IPS-18a (cell line): ENCODE data around the gene ZNF783.
A peak's percentile ranks its signal among the peaks of the same experiment; 100 is the strongest.

Experiments
- H3K27ac ChIP-seq: one replicate; pipeline ENCODE4 v1.5.1; 2013; ENCODE audit warnings: low read length
- H3K27me3 ChIP-seq: one replicate; pipeline ENCODE4 v1.6.1; 2013; ENCODE audit warnings: mild to moderate bottlenecking, low read length; ENCODE audit not compliant: control insufficient read depth, insufficient read depth
- H3K36me3 ChIP-seq: one replicate; pipeline ENCODE4 v1.6.1; 2013; ENCODE audit warnings: low read depth, low read length; ENCODE audit not compliant: control insufficient read depth
- H3K4me1 ChIP-seq: one replicate; pipeline ENCODE4 v1.6.1; 2013; ENCODE audit warnings: low read depth, low read length; ENCODE audit not compliant: control insufficient read depth
- H3K4me3 ChIP-seq: one replicate; pipeline ENCODE4 v1.5.1; 2013; ENCODE audit warnings: low read length
- H3K9ac ChIP-seq: one replicate; pipeline ENCODE4 v1.6.1; 2013; ENCODE audit warnings: mild to moderate bottlenecking, low read length, moderate library complexity
- H3K9me3 ChIP-seq: one replicate; pipeline ENCODE4 v1.6.1; 2013; ENCODE audit warnings: low read depth, low read length; ENCODE audit not compliant: control insufficient read depth

The ZNF783 gene

GRCh38 chr7:149261829-149262617, at the start of gene ZNF783:
Gene ZNF783 (plus strand): TSS chr7:149262196. CDS start chr7:149262334, 138 bp downstream.
- peaks cover 12% of the 10 kb centered on the region for H3K27me3 ChIP-seq
- H3K4me1 ChIP-seq: no peaks in the 10 kb centered on the region
- peak within 1 kb of the TSS; percentile 63 for H3K9ac ChIP-seq
- peaks cover 14% of the 10 kb centered on the region for H3K36me3 ChIP-seq
- H3K4me3 ChIP-seq: peak within 1 kb of the TSS; percentile 69
- no peaks in the 10 kb centered on the region for H3K9me3 ChIP-seq
- H3K27ac ChIP-seq: no peak within 1 kb of the TSS

GRCh38 chr7:149214020-149214720, 47.8 kb upstream of the ZNF783 start:
- Histone ChIP-seq H3K4me1 (peaks cover 6% of the 10 kb centered on the region), H3K9me3 (no peaks in the 10 kb centered on the region), H3K36me3 (peaks cover 80% of the 10 kb centered on the region), H3K9ac (no peak overlapping the region), H3K27ac (no peak overlapping the region), H3K4me3 (no peak overlapping the region), H3K27me3 (no peaks in the 10 kb centered on the region)

- no peaks in the 10 kb centered on the region for H3K9me3 ChIP-seq
- no peaks in the 10 kb centered on the region for H3K27me3 ChIP-seq
- H3K36me3 ChIP-seq: peaks cover 64% of the 10 kb centered on the region
- H3K4me1 ChIP-seq: no peaks in the 10 kb centered on the region
- no peak overlapping the region for H3K4me3 ChIP-seq
- no peak overlapping the region for H3K27ac ChIP-seq
- H3K9ac ChIP-seq: no peak overlapping the region
Measured at GRCh38 chr7:149216402-149216801, 45.6 kb upstream of the ZNF783 start.

- peaks cover 56% of the 10 kb centered on the region for H3K36me3 ChIP-seq
- H3K27me3 ChIP-seq: no peaks in the 10 kb centered on the region
- no peak overlapping the region for H3K9ac ChIP-seq
- no peak overlapping the region for H3K27ac ChIP-seq
- no peak overlapping the region for H3K4me3 ChIP-seq
- H3K4me1 ChIP-seq: no peaks in the 10 kb centered on the region
- no peaks in the 10 kb centered on the region for H3K9me3 ChIP-seq
Measured at GRCh38 chr7:149217570-149217969, 44.4 kb upstream of the ZNF783 start.

DNA sequence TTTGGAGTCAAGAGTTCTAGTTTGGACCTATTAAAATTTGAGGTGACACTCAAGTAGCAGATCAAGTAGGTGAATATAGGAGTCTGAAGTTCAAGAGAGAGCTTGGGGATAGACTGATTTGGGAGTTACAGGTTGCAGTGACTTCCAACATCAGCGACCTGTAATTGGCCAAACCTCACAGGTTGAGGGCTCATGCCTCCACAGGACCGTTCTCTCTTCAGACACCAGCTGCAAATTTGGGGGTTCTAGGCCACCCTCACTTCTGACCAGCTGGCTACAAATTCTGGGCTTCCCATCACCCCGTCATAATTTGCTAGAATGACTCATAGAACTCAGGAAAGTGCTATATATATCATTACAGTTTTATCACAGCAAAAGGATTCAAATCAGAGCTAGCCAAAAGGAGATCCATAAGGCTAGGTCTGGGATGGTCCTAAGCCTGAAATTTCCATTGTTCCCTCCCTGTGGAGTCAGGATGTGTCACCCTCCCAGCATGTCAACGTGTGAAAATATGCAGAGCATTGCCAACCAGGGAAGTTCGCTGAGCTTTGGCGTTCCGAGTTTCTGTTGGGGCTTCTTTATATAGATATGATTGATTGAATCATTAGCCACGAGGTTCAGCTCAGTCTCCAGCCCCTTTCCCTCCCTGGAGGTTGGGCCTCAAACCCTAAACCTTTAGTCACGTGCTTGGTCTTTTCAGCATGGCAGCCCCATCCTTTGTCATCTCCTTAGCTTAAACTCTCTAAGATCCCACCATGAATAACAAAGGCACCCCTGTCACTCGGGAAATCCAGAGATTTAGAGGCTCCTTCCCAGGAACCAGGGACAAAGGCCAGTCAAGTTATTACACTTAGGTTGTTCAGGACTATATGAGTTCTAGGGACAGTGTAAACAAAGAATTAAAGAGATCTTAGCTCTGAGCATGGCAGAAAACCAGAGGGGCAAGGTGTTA, 43.3 kb upstream of the ZNF783 start:
- Histone ChIP-seq H3K4me3 (no peak overlapping the region), H3K27me3 (no peaks in the 10 kb centered on the region), H3K4me1 (no peaks in the 10 kb centered on the region), H3K9ac (no peak overlapping the region), H3K36me3 (peaks cover 44% of the 10 kb centered on the region), H3K27ac (no peak overlapping the region), H3K9me3 (no peaks in the 10 kb centered on the region)

DNA sequence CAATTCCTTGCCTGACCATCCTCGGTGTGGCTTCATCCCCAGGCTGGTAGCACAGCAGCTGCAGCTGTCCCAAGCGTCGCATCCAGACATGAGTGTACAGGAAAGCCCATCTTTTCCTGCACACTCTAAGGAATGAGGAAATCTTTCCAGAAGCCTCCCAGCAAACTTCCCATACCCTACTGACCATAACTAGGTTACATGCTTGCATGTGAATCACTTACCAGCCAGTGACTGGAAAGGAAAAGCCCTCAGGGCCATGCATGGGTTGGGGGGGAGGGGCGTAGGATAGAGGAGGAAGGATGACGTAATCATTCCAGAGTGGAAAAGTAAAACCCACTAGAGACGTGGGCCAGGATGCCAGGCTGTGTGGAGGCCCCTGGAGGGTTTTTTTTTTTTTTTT, 41.5 kb upstream of the ZNF783 start:
- H3K27ac ChIP-seq: no peak overlapping the region
- no peak overlapping the region for H3K4me3 ChIP-seq
- H3K27me3 ChIP-seq: no peaks in the 10 kb centered on the region
- H3K9me3 ChIP-seq: no peaks in the 10 kb centered on the region
- H3K36me3 ChIP-seq: peaks cover 38% of the 10 kb centered on the region
- no peak overlapping the region for H3K9ac ChIP-seq
- no peaks in the 10 kb centered on the region for H3K4me1 ChIP-seq

DNA sequence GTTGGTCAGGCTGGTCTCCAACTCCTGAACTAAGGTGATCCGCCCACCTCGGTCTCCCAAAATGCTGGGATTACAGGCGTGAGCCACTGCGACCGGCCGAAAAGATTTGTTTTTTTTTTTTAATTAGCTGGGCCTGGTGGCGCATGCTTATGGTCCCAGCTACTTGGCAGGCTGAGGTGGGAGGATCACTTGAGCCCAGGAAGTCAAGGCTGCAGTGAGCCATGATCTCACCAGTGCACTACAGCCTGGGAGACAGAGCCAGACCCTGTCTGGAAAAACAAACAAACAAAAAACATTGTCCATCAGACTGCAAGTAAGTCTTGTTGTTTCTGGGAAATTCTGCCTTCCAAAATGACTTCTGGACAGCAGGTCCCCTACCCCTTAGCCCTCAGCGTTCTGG, 38.8 kb upstream of the ZNF783 start:
- Histone ChIP-seq H3K4me1 (no peaks in the 10 kb centered on the region), H3K27ac (no peak overlapping the region), H3K4me3 (no peak overlapping the region), H3K36me3 (peaks cover 24% of the 10 kb centered on the region), H3K9me3 (no peaks in the 10 kb centered on the region), H3K27me3 (no peaks in the 10 kb centered on the region), H3K9ac (no peak overlapping the region)

GRCh38 chr7:149223761-149224160, 38.2 kb upstream of the ZNF783 start:
- Histone ChIP-seq H3K4me1 (no peaks in the 10 kb centered on the region), H3K9ac (no peak overlapping the region), H3K27me3 (no peaks in the 10 kb centered on the region), H3K27ac (no peak overlapping the region), H3K4me3 (no peak overlapping the region), H3K9me3 (no peaks in the 10 kb centered on the region), H3K36me3 (peaks cover 18% of the 10 kb centered on the region)

- Histone ChIP-seq H3K36me3 (peaks cover 17% of the 10 kb centered on the region), H3K27me3 (no peaks in the 10 kb centered on the region), H3K9ac (no peak overlapping the region), H3K27ac (no peak overlapping the region), H3K4me3 (no peak overlapping the region), H3K4me1 (no peaks in the 10 kb centered on the region), H3K9me3 (no peaks in the 10 kb centered on the region)
Measured at GRCh38 chr7:149224352-149224751, 37.6 kb upstream of the ZNF783 start.

DNA sequence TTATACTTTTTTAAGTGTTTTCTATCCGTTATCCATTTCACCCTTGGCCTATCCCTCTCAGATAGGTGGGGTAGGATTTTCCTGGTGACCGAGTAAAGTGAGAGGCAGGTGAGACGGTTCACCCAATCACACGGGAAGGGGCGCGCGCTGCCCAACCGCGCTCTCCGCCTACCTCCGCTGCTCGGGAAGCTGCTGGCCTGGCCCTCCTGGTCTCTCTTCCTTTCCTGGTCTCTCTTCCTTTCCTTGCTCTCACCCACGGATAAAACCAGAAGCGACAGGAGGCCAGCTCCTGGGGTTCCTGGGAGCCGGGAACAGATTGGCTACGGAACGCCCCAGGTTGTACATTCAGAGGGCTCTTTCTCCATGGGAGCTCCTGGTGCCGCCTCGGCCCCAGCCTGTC, 36.9 kb upstream of the ZNF783 start:
- Histone ChIP-seq H3K36me3 (peaks cover 17% of the 10 kb centered on the region), H3K9me3 (no peaks in the 10 kb centered on the region)

DNA sequence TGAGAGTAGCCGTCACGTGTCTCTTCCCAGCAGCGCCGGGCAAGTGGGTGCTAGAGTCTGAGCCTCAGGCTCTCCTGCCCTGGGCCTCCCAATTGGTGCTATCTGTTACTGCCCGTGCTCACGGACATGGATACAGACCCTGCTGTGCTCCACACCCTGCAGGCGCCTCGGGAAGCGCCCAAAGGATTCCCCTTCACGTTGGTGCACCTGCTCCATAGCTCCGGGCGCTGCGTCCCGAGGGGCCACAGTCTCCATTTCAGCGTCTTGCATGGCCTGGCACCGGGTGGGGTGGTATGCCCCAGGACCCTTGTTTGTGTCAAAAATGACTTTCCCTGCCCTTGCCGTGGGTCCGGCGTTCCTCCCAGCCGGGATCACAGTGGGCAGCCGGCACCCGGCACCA, 36.3 kb upstream of the ZNF783 start:
- Histone ChIP-seq H3K27me3 (no peaks in the 10 kb centered on the region), H3K4me3 (no peak overlapping the region), H3K27ac (no peak overlapping the region), H3K9ac (no peak overlapping the region), H3K4me1 (no peaks in the 10 kb centered on the region), H3K9me3 (no peaks in the 10 kb centered on the region), H3K36me3 (peaks cover 14% of the 10 kb centered on the region)

More for the DNA sequence above, 36.9 kb upstream of the ZNF783 start:
- Histone ChIP-seq H3K27me3 (no peaks in the 10 kb centered on the region), H3K27ac (no peak overlapping the region), H3K4me1 (no peaks in the 10 kb centered on the region), H3K4me3 (no peak overlapping the region), H3K9ac (no peak overlapping the region)
